Measurements from ENCODE around the gene LINGO4. TPM values are rescaled to one million over a fixed set of nuclear protein-coding genes. Genes with fewer than 3 reads are reported as not detected.

LINGO4 gene
- total and polyA plus RNA-seq, 2 experiments from 2014 or later, result not detected

GRCh38 chr1:151819976-151820623 lies 14.9 kb upstream of the LINGO4 start:
- TF ChIP-seq EZH2phosphoT487 (IDR thresholded peaks at IDR 0.05; ENCODE audit: low read depth, severe bottlenecking, unreplicated experiment), result no peak
- no peak for TF ChIP-seq EZH2 (IDR thresholded peaks at IDR 0.05; ENCODE audit: borderline replicate concordance)
- TF ChIP-seq CTCF (IDR thresholded peaks at IDR 0.05; ENCODE audit: poor library complexity), result no peak
- 81% methylated on average over 7 of the region's 7 CpGs for WGBS (ENCODE audit: low lambda C conversion rate, missing lambda C conversion rate)
- Histone ChIP-seq H3K4me3 (no peak overlapping the region), H3K79me2 (no peaks in the 10 kb centered on the region), H3K9me3 (ENCODE audit: low read depth) (no peaks in the 10 kb centered on the region), H2AFZ (no peak overlapping the region), H3K9me2 (replicated peaks; ENCODE audit: insufficient read depth) (no peaks in the 10 kb centered on the region), H4K20me1 (ENCODE audit: insufficient read depth, poor library complexity, severe bottlenecking) (no peaks in the 10 kb centered on the region), H3K4me1 (ENCODE audit: insufficient read depth) (no peaks in the 10 kb centered on the region), H3K27ac (no peak overlapping the region), H3K27me3 (no peaks in the 10 kb centered on the region), H3K4me2 (no peak overlapping the region), H3K36me3 (replicated peaks; ENCODE audit: insufficient read depth, low read depth) (no peaks in the 10 kb centered on the region)
- DNase-seq (ENCODE audit: low spot score), result no peak

GRCh38 chr1:151819227-151819835 lies 14.1 kb upstream of the LINGO4 start:
- 86% methylated on average over 12 of the region's 12 CpGs for WGBS (ENCODE audit: low lambda C conversion rate, missing lambda C conversion rate)
- no peaks in the 10 kb centered on the region for H3K9me3 ChIP-seq (ENCODE audit: low read depth)
- H2AFZ ChIP-seq, result no peak overlapping the region
- no peaks in the 10 kb centered on the region for H3K9me2 ChIP-seq (replicated peaks; ENCODE audit: insufficient read depth)
- DNase-seq (ENCODE audit: low spot score), result no peak
- no peaks in the 10 kb centered on the region for H3K4me1 ChIP-seq (ENCODE audit: insufficient read depth)
- no peak overlapping the region for H3K4me3 ChIP-seq
- H3K36me3 ChIP-seq (replicated peaks; ENCODE audit: insufficient read depth, low read depth), result no peaks in the 10 kb centered on the region
- no peak overlapping the region for H3K27ac ChIP-seq
- no peaks in the 10 kb centered on the region for H3K79me2 ChIP-seq
- H3K27me3 ChIP-seq, result no peaks in the 10 kb centered on the region
- H3K4me2 ChIP-seq, result no peak overlapping the region
- TF ChIP-seq EZH2phosphoT487 (IDR thresholded peaks at IDR 0.05; ENCODE audit: low read depth, severe bottlenecking, unreplicated experiment) (no peak), EZH2 (IDR thresholded peaks at IDR 0.05; ENCODE audit: borderline replicate concordance) (no peak), CTCF (IDR thresholded peaks at IDR 0.05; ENCODE audit: poor library complexity) (no peak)
- no peaks in the 10 kb centered on the region for H4K20me1 ChIP-seq (ENCODE audit: insufficient read depth, poor library complexity, severe bottlenecking)

- no peak for TF ChIP-seq EZH2 (IDR thresholded peaks at IDR 0.05; ENCODE audit: borderline replicate concordance)
- TF ChIP-seq CTCF (IDR thresholded peaks at IDR 0.05; ENCODE audit: poor library complexity), result no peak
- no peak for TF ChIP-seq EZH2phosphoT487 (IDR thresholded peaks at IDR 0.05; ENCODE audit: low read depth, severe bottlenecking, unreplicated experiment)
- Histone ChIP-seq H3K4me3 (no peak overlapping the region), H3K27ac (no peak overlapping the region), H3K4me2 (no peak overlapping the region), H3K9me2 (replicated peaks; ENCODE audit: insufficient read depth) (no peaks in the 10 kb centered on the region), H3K27me3 (no peaks in the 10 kb centered on the region), H3K4me1 (ENCODE audit: insufficient read depth) (no peaks in the 10 kb centered on the region), H4K20me1 (ENCODE audit: insufficient read depth, poor library complexity, severe bottlenecking) (no peaks in the 10 kb centered on the region), H3K9me3 (ENCODE audit: low read depth) (no peaks in the 10 kb centered on the region), H2AFZ (no peak overlapping the region), H3K36me3 (replicated peaks; ENCODE audit: insufficient read depth, low read depth) (no peaks in the 10 kb centered on the region), H3K79me2 (no peaks in the 10 kb centered on the region)
- 93% methylated on average over 6 of the region's 7 CpGs for WGBS (ENCODE audit: low lambda C conversion rate, missing lambda C conversion rate)
- no peak for DNase-seq (ENCODE audit: low spot score)
These were observed 12.1 kb upstream of the LINGO4 start for GRCh38 chr1:151817353-151817730.

All from hepatocyte (in vitro differentiated cells).